WTC11 (cell line): Measurements from ENCODE around the gene MYORG. TPM values are rescaled to one million over a fixed set of nuclear protein-coding genes. Genes with fewer than 3 reads are reported as not detected.

Experiments used
- ATAC-seq: fragments of 200-7000 bp; cut with Tn5 transposase; 2 replicates; pipeline ENCODE4 v1.10.0; 2021; ENCODE audit warnings: mild to moderate bottlenecking, moderate library complexity
- CTCF ChIA-PET: fragments of 300-600 bp; sonication (Branson Sonifier 250); formaldehyde crosslinking; loops from one replicate; lab custom pipeline; 2021; ENCODE audit warnings: antibody characterized with exemption; lab: Charles Lee
- POLR2A ChIA-PET: fragments of 350-600 bp; sonication (Branson Sonifier 250); formaldehyde crosslinking; loops from one replicate; lab custom pipeline; 2021; ENCODE audit warnings: antibody characterized with exemption; lab: Charles Lee
- DNase-seq: peaks from one replicate; pipeline ENCODE4 v3.0.0; 2021; ENCODE audit warnings: low spot score
- H3K27ac Mint-ChIP-seq: 2 replicates; pipeline ENCODE4 v1.8.0; 2021; ENCODE audit warnings: mixed read lengths
- H3K27me3 Mint-ChIP-seq: 2 replicates; pipeline ENCODE4 v1.8.0; 2021; ENCODE audit warnings: low read depth, mild to moderate bottlenecking, moderate library complexity, mixed read lengths
- H3K36me3 Mint-ChIP-seq: 2 replicates; pipeline ENCODE4 v1.8.0; 2021; ENCODE audit warnings: mixed read lengths
- H3K4me1 Mint-ChIP-seq: 2 replicates; pipeline ENCODE4 v1.8.0; 2022; ENCODE audit warnings: mixed read lengths
- H3K4me3 Mint-ChIP-seq: 2 replicates; pipeline ENCODE4 v1.8.0; 2021; ENCODE audit warnings: mild to moderate bottlenecking, moderate library complexity, mixed read lengths
- H3K9me3 Mint-ChIP-seq: 2 replicates; pipeline ENCODE4 v1.8.0; 2021; ENCODE audit warnings: mixed read lengths
- CBFB ChIP-seq: sonication (generic); formaldehyde crosslinking; IDR thresholded peaks from 2 replicates; pipeline ENCODE4 v1.8.1; 2022; ENCODE audit warnings: mild to moderate bottlenecking, low read depth, missing genetic modification reagents
- CREB1 ChIP-seq: sonication (generic); formaldehyde crosslinking; IDR thresholded peaks from 2 replicates; pipeline ENCODE4 v1.8.0; 2023; ENCODE audit warnings: mild to moderate bottlenecking, missing genetic modification reagents
- ELF4 ChIP-seq: sonication (generic); formaldehyde crosslinking; IDR thresholded peaks from 2 replicates; pipeline ENCODE4 v1.8.1; 2022; ENCODE audit warnings: low read depth, mild to moderate bottlenecking, moderate library complexity, missing genetic modification reagents
- EMX1 ChIP-seq: fragments of 250-450 bp; sonication (Bioruptor Pico); IDR thresholded peaks from 2 replicates; pipeline ENCODE4 v1.8.0; 2021; ENCODE audit warnings: mild to moderate bottlenecking
- FOXK1 ChIP-seq: sonication (generic); formaldehyde crosslinking; IDR thresholded peaks from 2 replicates; pipeline ENCODE4 v1.8.0; 2022; ENCODE audit warnings: mild to moderate bottlenecking, moderate library complexity, missing genetic modification reagents
- HMGA2 ChIP-seq: fragments of 250-450 bp; sonication (Bioruptor Pico); IDR thresholded peaks from 2 replicates; pipeline ENCODE4 v1.4.0; 2021; ENCODE audit warnings: mild to moderate bottlenecking, moderate library complexity
- IRF2 ChIP-seq: sonication (generic); formaldehyde crosslinking; IDR thresholded peaks from 2 replicates; pipeline ENCODE4 v1.8.0; 2022; ENCODE audit warnings: low read depth, missing genetic modification reagents, borderline replicate concordance
- NFATC4 ChIP-seq: fragments of 250-450 bp; sonication (Bioruptor Pico); IDR thresholded peaks from 2 replicates; pipeline ENCODE4 v1.9.0; 2021; ENCODE audit warnings: mild to moderate bottlenecking
- NR3C1 ChIP-seq: sonication (generic); formaldehyde crosslinking; conservative IDR thresholded peaks from 2 replicates; pipeline ENCODE4 v1.8.1; 2023; ENCODE audit warnings: low read depth, mild to moderate bottlenecking, missing genetic modification reagents
- OVOL2 ChIP-seq: fragments of 250-450 bp; sonication (Bioruptor Pico); IDR thresholded peaks from 2 replicates; pipeline ENCODE4 v1.9.0; 2021; ENCODE audit warnings: mild to moderate bottlenecking, borderline replicate concordance
- PREB ChIP-seq: sonication (generic); formaldehyde crosslinking; IDR thresholded peaks from 2 replicates; pipeline ENCODE4 v1.8.1; 2022; ENCODE audit warnings: mild to moderate bottlenecking, missing genetic modification reagents, moderate library complexity, borderline replicate concordance
- PRRX2 ChIP-seq: fragments of 250-450 bp; sonication (Bioruptor Pico); IDR thresholded peaks from 2 replicates; pipeline ENCODE4 v1.8.0; 2021; ENCODE audit warnings: mild to moderate bottlenecking
- SMAD4 ChIP-seq: sonication (generic); formaldehyde crosslinking; IDR thresholded peaks from 2 replicates; pipeline ENCODE4 v1.8.0; 2022; ENCODE audit warnings: mild to moderate bottlenecking, missing genetic modification reagents
- ZBTB21 ChIP-seq: sonication (generic); formaldehyde crosslinking; IDR thresholded peaks from 2 replicates; pipeline ENCODE4 v1.8.1; 2023; ENCODE audit warnings: mild to moderate bottlenecking, missing genetic modification reagents, borderline replicate concordance
- ZNF263 ChIP-seq: sonication (generic); formaldehyde crosslinking; IDR thresholded peaks from 2 replicates; pipeline ENCODE4 v1.8.1; 2022; ENCODE audit warnings: low read depth, mild to moderate bottlenecking, moderate library complexity, missing genetic modification reagents
- total RNA-seq: library from RNA; stranded (reverse); gene quantifications from 3 replicates; pipeline ENCODE4 v1.2.3, GENCODE V29; 2021
- TF ChIP-seq, protein P1 (sequence below): sonication (generic); formaldehyde crosslinking; IDR thresholded peaks from 2 replicates; pipeline ENCODE4 v1.8.1; 2022; ENCODE audit warnings: low read depth, mild to moderate bottlenecking, moderate library complexity, missing genetic modification reagents, borderline replicate concordance
- TF ChIP-seq, protein P2 (sequence below): sonication (generic); formaldehyde crosslinking; IDR thresholded peaks from 2 replicates; pipeline ENCODE4 v1.8.1; 2022; ENCODE audit warnings: mild to moderate bottlenecking, moderate library complexity, missing genetic modification reagents
- TF ChIP-seq, protein P3 (sequence below): sonication (generic); formaldehyde crosslinking; IDR thresholded peaks from 2 replicates; pipeline ENCODE4 v1.8.0; 2022; ENCODE audit warnings: mild to moderate bottlenecking, missing genetic modification reagents
- TF ChIP-seq, protein P4 (sequence below): sonication (generic); formaldehyde crosslinking; conservative IDR thresholded peaks from 2 replicates; pipeline ENCODE4 v1.8.1; 2023; ENCODE audit warnings: mild to moderate bottlenecking, low read depth, missing genetic modification reagents, moderate library complexity
- TF ChIP-seq, protein P5 (sequence below): sonication (generic); formaldehyde crosslinking; IDR thresholded peaks from 2 replicates; pipeline ENCODE4 v1.8.0; 2023; ENCODE audit warnings: missing genetic modification reagents
- TF ChIP-seq, protein P6 (sequence below): sonication (generic); formaldehyde crosslinking; IDR thresholded peaks from 2 replicates; pipeline ENCODE4 v1.8.0; 2023; ENCODE audit warnings: mild to moderate bottlenecking, missing genetic modification reagents

MYORG gene
- total RNA-seq, 1 experiment from 2014 or later, result 18.9 TPM

DNA sequence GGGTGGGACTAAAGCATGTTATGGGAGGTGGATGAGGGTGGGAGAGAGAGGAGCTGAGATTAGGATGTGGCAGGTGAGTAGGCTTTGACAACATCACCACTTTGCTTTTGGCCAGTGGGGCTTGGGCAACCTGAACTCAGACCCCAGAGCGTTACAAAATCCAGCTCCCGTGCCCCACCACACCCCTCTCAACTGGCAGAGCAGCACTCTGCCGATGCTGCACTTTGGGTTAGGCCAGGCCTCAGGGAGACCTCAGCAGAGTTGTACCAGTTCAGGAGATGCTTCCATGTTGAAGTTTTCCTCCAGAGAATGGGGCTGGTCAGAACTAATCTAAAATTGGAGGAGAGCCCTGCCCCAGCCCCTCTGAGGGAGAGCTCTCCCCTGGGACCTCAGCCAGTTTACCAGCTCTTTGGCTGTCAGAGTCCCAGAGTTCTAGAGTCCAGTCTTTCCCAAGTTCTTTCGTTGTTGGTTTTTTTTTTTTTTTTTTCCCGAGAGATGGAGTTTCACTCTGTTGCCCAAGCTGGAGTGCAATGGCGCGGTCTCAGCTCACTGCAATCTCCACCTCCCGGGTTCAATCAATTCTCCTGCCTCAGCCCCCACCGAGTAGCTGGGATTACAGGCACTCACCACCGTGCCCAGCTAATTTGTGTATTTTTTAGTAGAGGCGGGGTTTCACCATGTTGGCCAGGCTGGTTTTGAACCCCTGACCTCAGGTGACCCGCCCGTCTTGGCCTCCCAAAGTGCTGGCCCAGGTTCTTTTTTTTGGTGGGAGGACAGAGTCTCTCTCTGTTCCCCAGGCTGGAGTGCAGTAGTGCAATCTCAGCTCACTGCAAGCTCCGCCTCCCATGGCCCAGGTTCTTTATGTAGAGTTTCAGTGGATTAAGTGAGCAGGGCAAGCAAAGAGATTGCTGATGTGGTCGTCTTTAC lies 29.6 kb downstream of the MYORG start:
- H3K27me3 Mint-ChIP-seq, result no peaks in the 10 kb centered on the region
- no peak overlapping the region for H3K27ac Mint-ChIP-seq
- no peaks in the 10 kb centered on the region for H3K9me3 Mint-ChIP-seq
- H3K4me1 Mint-ChIP-seq, result peaks cover 7% of the 10 kb centered on the region; the same call in 1 of the 2 replicates
- CTCF ChIA-PET, result interaction anchor here (0.6 to 2.1 kb wide), 6 partner anchors 10 to 33 kb away, joined by 3 to 6 read pairs (median 4); partner anchors contain the start of gene MYORG
- H3K36me3 Mint-ChIP-seq, result peaks cover 10% of the 10 kb centered on the region; the same call in 1 of the 2 replicates
- no peak for DNase-seq
- no peak overlapping the region for H3K4me3 Mint-ChIP-seq
- POLR2A ChIA-PET, result interaction anchor here (0.6 kb wide), 1 partner anchor 48 kb away, joined by 4 read pairs; no protein-coding TSS in a partner anchor
- TF ChIP-seq OVOL2, result no peak
- TF ChIP-seq CBFB (CRISPR knock-in tag), result no peak
- TF ChIP-seq NR3C1 (CRISPR knock-in tag), result no peak
- TF ChIP-seq, protein P1, sequence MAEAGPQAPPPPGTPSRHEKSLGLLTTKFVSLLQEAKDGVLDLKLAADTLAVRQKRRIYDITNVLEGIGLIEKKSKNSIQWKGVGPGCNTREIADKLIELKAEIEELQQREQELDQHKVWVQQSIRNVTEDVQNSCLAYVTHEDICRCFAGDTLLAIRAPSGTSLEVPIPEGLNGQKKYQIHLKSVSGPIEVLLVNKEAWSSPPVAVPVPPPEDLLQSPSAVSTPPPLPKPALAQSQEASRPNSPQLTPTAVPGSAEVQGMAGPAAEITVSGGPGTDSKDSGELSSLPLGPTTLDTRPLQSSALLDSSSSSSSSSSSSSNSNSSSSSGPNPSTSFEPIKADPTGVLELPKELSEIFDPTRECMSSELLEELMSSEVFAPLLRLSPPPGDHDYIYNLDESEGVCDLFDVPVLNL (CRISPR knock-in tag), result no peak
- no peak for TF ChIP-seq FOXK1
- no peak for TF ChIP-seq ZBTB21 (CRISPR knock-in tag)
- TF ChIP-seq, protein P2, sequence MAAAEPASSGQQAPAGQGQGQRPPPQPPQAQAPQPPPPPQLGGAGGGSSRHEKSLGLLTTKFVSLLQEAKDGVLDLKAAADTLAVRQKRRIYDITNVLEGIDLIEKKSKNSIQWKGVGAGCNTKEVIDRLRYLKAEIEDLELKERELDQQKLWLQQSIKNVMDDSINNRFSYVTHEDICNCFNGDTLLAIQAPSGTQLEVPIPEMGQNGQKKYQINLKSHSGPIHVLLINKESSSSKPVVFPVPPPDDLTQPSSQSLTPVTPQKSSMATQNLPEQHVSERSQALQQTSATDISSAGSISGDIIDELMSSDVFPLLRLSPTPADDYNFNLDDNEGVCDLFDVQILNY (CRISPR knock-in tag), result no peak
- TF ChIP-seq EMX1 (CRISPR knock-in tag), result no peak
- no peak for TF ChIP-seq HMGA2 (CRISPR knock-in tag)
- no peak for TF ChIP-seq ELF4
- no peak for TF ChIP-seq SMAD4 (CRISPR knock-in tag)
- TF ChIP-seq IRF2 (CRISPR knock-in tag), result no peak
- ATAC-seq, result no peak

DNA sequence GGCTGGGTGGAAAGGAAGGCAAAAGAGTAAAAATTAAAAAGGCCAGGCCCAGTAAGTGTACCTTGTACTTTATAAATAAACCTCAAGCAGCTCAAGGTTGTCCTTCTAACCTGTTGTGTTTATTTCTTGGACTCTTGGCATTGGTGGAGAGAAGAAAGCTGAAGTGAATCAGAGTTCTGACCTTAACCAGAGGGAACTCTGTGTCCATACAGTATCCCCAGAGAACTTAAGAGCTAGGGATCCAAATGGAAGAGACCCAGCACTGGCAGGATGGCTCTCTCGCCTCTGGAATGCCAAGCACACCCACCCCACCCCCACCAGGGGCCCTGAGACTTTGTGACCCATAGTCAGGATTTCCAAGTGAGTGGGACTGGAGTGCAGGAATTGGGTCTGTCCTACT lies 33.1 kb downstream of the MYORG start:
- ChIA-PET CTCF (interaction anchor here (1.1 to 1.4 kb wide), 3 partner anchors 9 to 60 kb away, joined by 3 to 4 read pairs (median 4); no protein-coding TSS in a partner anchor), POLR2A (no interaction called here)
- H3K27me3 Mint-ChIP-seq, result no peaks in the 10 kb centered on the region
- no peak overlapping the region for H3K4me3 Mint-ChIP-seq
- DNase-seq (no peak), ATAC-seq (no peak)
- H3K27ac Mint-ChIP-seq, result no peak overlapping the region
- peaks cover 15% of the 10 kb centered on the region for H3K36me3 Mint-ChIP-seq
- peaks cover 7% of the 10 kb centered on the region; the same call in 1 of the 2 replicates for H3K4me1 Mint-ChIP-seq
- no peaks in the 10 kb centered on the region for H3K9me3 Mint-ChIP-seq
- no peak for TF ChIP-seq ZNF263 (CRISPR knock-in tag)
- TF ChIP-seq PREB, result no peak
- no peak for TF ChIP-seq NFATC4 (CRISPR knock-in tag)
- TF ChIP-seq, protein P3, sequence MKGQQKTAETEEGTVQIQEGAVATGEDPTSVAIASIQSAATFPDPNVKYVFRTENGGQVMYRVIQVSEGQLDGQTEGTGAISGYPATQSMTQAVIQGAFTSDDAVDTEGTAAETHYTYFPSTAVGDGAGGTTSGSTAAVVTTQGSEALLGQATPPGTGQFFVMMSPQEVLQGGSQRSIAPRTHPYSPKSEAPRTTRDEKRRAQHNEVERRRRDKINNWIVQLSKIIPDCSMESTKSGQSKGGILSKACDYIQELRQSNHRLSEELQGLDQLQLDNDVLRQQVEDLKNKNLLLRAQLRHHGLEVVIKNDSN, result no peak
- TF ChIP-seq, protein P4, sequence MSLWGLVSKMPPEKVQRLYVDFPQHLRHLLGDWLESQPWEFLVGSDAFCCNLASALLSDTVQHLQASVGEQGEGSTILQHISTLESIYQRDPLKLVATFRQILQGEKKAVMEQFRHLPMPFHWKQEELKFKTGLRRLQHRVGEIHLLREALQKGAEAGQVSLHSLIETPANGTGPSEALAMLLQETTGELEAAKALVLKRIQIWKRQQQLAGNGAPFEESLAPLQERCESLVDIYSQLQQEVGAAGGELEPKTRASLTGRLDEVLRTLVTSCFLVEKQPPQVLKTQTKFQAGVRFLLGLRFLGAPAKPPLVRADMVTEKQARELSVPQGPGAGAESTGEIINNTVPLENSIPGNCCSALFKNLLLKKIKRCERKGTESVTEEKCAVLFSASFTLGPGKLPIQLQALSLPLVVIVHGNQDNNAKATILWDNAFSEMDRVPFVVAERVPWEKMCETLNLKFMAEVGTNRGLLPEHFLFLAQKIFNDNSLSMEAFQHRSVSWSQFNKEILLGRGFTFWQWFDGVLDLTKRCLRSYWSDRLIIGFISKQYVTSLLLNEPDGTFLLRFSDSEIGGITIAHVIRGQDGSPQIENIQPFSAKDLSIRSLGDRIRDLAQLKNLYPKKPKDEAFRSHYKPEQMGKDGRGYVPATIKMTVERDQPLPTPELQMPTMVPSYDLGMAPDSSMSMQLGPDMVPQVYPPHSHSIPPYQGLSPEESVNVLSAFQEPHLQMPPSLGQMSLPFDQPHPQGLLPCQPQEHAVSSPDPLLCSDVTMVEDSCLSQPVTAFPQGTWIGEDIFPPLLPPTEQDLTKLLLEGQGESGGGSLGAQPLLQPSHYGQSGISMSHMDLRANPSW, result no peak
- TF ChIP-seq, protein P1 (CRISPR knock-in tag), result no peak
- TF ChIP-seq EMX1 (CRISPR knock-in tag), result no peak
- no peak for TF ChIP-seq PRRX2
- no peak for TF ChIP-seq CREB1 (CRISPR knock-in tag)
- TF ChIP-seq, protein P5, sequence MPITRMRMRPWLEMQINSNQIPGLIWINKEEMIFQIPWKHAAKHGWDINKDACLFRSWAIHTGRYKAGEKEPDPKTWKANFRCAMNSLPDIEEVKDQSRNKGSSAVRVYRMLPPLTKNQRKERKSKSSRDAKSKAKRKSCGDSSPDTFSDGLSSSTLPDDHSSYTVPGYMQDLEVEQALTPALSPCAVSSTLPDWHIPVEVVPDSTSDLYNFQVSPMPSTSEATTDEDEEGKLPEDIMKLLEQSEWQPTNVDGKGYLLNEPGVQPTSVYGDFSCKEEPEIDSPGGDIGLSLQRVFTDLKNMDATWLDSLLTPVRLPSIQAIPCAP (CRISPR knock-in tag), result no peak
- TF ChIP-seq, protein P6, sequence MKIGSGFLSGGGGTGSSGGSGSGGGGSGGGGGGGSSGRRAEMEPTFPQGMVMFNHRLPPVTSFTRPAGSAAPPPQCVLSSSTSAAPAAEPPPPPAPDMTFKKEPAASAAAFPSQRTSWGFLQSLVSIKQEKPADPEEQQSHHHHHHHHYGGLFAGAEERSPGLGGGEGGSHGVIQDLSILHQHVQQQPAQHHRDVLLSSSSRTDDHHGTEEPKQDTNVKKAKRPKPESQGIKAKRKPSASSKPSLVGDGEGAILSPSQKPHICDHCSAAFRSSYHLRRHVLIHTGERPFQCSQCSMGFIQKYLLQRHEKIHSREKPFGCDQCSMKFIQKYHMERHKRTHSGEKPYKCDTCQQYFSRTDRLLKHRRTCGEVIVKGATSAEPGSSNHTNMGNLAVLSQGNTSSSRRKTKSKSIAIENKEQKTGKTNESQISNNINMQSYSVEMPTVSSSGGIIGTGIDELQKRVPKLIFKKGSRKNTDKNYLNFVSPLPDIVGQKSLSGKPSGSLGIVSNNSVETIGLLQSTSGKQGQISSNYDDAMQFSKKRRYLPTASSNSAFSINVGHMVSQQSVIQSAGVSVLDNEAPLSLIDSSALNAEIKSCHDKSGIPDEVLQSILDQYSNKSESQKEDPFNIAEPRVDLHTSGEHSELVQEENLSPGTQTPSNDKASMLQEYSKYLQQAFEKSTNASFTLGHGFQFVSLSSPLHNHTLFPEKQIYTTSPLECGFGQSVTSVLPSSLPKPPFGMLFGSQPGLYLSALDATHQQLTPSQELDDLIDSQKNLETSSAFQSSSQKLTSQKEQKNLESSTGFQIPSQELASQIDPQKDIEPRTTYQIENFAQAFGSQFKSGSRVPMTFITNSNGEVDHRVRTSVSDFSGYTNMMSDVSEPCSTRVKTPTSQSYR (CRISPR knock-in tag), result no peak
